ENCODE data around the gene ALKAL2. TPM values are rescaled to one million over a fixed set of nuclear protein-coding genes. Genes with fewer than 3 reads are reported as not detected.

ALKAL2 gene
- total and polyA plus RNA-seq, 2 donors (not counting 3 experiments of a cell fraction or from before 2014, with no cell fraction given), result not detected

- Histone ChIP-seq H3K9me1 (replicated peaks; ENCODE audit: control insufficient read depth, extremely low read depth, insufficient read depth, low read length) (no peaks in the 10 kb centered on the region), H3K36me3 (ENCODE audit: control insufficient read depth in 2 of 2, extremely low read depth in 1 of 2, insufficient read depth in 2 of 2, low read length in 2 of 2) (peaks cover 3 to 6% of the 10 kb centered on the region in 2 experiments), H3K9ac (replicated peaks; ENCODE audit: extremely low read depth, insufficient read depth, low read length) (no peak overlapping the region), H3K27me3 (ENCODE audit: control insufficient read depth in 2 of 2, insufficient read depth in 2 of 2, low read length in 2 of 2) (peaks cover 10 to 28% of the 10 kb centered on the region in 2 experiments), H3K4me2 (ENCODE audit: insufficient read depth, low read length) (no peak overlapping the region), H3K4me1 (ENCODE audit: control insufficient read depth, extremely low read depth, insufficient read depth, low read length) (peaks cover 3% of the 10 kb centered on the region), H3K9me3 (replicated peaks; ENCODE audit: control insufficient read depth, insufficient read depth, low read length) (no peaks in the 10 kb centered on the region), H3K79me2 (ENCODE audit: control insufficient read depth, insufficient read depth, low read length) (no peaks in the 10 kb centered on the region), H4K20me1 (replicated peaks; ENCODE audit: control insufficient read depth, extremely low read depth, insufficient read depth, low read length) (no peaks in the 10 kb centered on the region), H2AFZ (ENCODE audit: low read depth, low read length) (no peak overlapping the region), H3K4me3 (replicated peaks in 1 of 3; ENCODE audit: insufficient read depth in 1 of 3, low read depth in 1 of 3, low read length in 3 of 3) (no peak overlapping the region), H3K27ac (ENCODE audit: insufficient read depth, low read depth, low read length) (no peak overlapping the region)
- intact Hi-C loops (cut with micrococcal nuclease), result no loop called here
- no peak for DNase-seq (ENCODE audit: low read depth, low spot score)
- FAIRE-seq, result no peak
- CTCF ChIA-PET, result interaction anchor here (1.2 kb wide), 1 partner anchor 383 kb away, joined by 3 read pairs; no protein-coding TSS in a partner anchor
- BruUV-seq (replicated peaks), result no TSS peak
- POLR2A ChIA-PET, result no interaction called here
- no peak for TF ChIP-seq FOS (IDR thresholded peaks at IDR 0.05; ENCODE audit: borderline replicate concordance, insufficient read depth, low read length)
- TF ChIP-seq POLR2A (IDR thresholded peaks at IDR 0.05; ENCODE audit: low read depth, low read length), result no peak
- TF ChIP-seq JUN (IDR thresholded peaks at IDR 0.05; ENCODE audit: borderline replicate concordance, insufficient read depth, insufficient read length, low read depth), result no peak
- TF ChIP-seq CTCF (IDR thresholded peaks at IDR 0.05; ENCODE audit: extremely low read depth in 1 of 2, insufficient read depth in 1 of 2, low read depth in 1 of 2, low read length in 2 of 2), result no peak
- TF ChIP-seq MAX (IDR thresholded peaks at IDR 0.05; ENCODE audit: insufficient read depth, insufficient read length), result no peak
- TF ChIP-seq GATA2 (IDR thresholded peaks at IDR 0.05; ENCODE audit: insufficient read depth, insufficient read length, low read depth, low read length), result no peak
- no peak for TF ChIP-seq MYC (IDR thresholded peaks at IDR 0.05; ENCODE audit: low read depth, low read length)
- no peak for TF ChIP-seq POLR2AphosphoS5 (IDR thresholded peaks at IDR 0.05; ENCODE audit: insufficient read depth, low read depth, low read length)
- TF ChIP-seq EZH2 (IDR thresholded peaks at IDR 0.05; ENCODE audit: borderline replicate concordance, low read depth, low read length, severe bottlenecking), result no peak
- dilution Hi-C loops (cut with MboI; ENCODE audit: extremely low pct_ligation_motif_present, low sequenced_read_pairs), result no loop called here
Observed at GRCh38 chr2:283996-284794, 3.7 kb downstream of the ALKAL2 start.
